ENCODE data around the gene VSTM2A.

- TF ChIP-seq, protein P1, sequence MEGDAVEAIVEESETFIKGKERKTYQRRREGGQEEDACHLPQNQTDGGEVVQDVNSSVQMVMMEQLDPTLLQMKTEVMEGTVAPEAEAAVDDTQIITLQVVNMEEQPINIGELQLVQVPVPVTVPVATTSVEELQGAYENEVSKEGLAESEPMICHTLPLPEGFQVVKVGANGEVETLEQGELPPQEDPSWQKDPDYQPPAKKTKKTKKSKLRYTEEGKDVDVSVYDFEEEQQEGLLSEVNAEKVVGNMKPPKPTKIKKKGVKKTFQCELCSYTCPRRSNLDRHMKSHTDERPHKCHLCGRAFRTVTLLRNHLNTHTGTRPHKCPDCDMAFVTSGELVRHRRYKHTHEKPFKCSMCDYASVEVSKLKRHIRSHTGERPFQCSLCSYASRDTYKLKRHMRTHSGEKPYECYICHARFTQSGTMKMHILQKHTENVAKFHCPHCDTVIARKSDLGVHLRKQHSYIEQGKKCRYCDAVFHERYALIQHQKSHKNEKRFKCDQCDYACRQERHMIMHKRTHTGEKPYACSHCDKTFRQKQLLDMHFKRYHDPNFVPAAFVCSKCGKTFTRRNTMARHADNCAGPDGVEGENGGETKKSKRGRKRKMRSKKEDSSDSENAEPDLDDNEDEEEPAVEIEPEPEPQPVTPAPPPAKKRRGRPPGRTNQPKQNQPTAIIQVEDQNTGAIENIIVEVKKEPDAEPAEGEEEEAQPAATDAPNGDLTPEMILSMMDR (conservative IDR thresholded peaks at IDR 0.05; ENCODE audit: low read depth, low read length) = no peak
- TF ChIP-seq EZH2 (IDR thresholded peaks at IDR 0.05; ENCODE audit: low read length, unreplicated experiment) = no peak
- TF ChIP-seq EZH2phosphoT487 (IDR thresholded peaks at IDR 0.05; ENCODE audit: borderline replicate concordance, low read length) = no peak
Observed at GRCh38 chr7:54560198-54560597, 18.0 kb downstream of the VSTM2A start.
